Sciatic nerve (tissue), 2 donors: Measurements from ENCODE around the gene MOCS3. TPM values are rescaled to one million over a fixed set of nuclear protein-coding genes. Genes with fewer than 3 reads are reported as not detected.

Source experiments
- ATAC-seq: fragments of 200-7000 bp; cut with Tn5 transposase; one replicate; pipeline ENCODE4 v1.9.1; 2020; ENCODE audit warnings: mild to moderate bottlenecking, moderate library complexity
- DNase-seq: peaks from one replicate; pipeline ENCODE4 v3.0.0-alpha.2; 2020; ENCODE audit warnings: low spot score
- intact Hi-C: fragments of 100-400 bp; cut with DNase I; formaldehyde crosslinking; loops from one replicate; pipeline ENCODE4 v1.14.2; 2022
- total RNA-seq: library from RNA; stranded (reverse); fragmentation: NEBNext Ultra II Directional; extraction: Animal tissue kit (Norgen Biotek cat#: 25700); gene quantifications from one replicate; pipeline ENCODE4 v1.2.1, GENCODE V29; 2021
- donor health status: DM: no; HTN: no; CAD: no.
- donor health status: DM: no; HTN: no; CAD: no.

The MOCS3 gene
- total RNA-seq, 1 donor from 2014 or later: 3.1 TPM

DNA sequence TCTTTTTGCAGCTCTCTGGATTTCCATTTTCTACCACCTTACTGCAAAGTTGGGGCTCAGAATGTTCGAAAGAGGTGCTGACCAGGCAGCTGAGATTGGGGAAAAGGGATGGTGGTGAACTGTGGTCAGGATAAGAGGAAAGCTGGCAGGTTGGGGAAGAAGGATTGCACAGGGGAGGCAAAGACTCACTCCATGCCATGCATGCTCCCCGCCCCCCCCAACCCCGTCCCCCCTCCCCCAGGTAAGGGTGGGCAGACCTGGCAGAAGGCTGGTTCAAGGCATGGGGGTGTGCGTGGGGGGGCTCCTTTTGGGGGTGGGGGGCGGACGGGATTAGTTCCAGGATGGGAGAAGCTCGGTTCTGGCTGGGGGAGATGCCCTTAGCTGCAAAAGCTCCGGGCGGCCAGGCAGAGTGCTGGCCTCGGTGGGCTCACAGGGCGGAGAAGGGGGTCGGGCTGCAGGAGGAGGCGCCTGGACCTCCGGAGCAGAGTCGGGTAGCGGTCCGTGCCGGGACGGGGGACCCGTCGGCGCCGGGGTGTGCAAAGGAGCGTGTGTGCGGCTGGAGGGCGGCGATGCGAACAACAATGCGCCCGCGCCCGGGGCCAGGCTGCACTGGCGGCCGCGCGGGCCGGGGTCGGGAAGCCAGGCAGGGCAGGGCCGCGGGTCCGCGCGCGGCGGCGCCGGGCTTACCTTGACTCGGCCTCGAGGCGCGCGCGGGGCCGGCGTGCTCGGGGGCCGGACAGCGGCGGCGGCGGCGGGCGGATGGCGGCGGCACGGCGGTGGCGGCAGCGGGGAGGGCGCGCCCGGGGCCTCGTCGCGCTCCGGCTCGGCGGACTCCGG is 28.3 kb upstream of the MOCS3 start:
- ATAC-seq: no peak
- intact Hi-C loops: loop anchor here (5.0 kb wide), 1 partner anchor 138 kb away; no protein-coding TSS in a partner anchor
- DNase-seq: peak; percentile 65

DNA sequence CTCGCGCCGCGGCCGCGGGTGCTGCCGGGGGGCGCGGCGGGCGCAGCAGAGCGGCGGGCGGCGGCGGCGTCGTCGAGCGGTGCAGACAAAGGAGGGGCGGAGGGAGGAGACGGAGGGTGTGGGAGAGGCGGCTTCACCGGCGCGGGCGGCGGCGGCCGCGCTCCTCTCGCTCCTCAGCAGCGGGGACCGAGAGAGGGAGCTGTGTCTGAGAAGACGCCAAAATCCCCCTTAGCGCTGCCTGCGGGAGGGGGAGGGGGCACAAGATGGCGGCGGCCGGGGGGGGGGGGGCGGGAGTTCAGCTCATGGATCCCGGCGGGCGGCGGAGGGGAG is 27.7 kb upstream of the MOCS3 start:
- intact Hi-C loops: loop anchor here (5.0 kb wide), 1 partner anchor 139 kb away; no protein-coding TSS in a partner anchor
- DNase-seq (no peak), ATAC-seq (no peak)

DNA sequence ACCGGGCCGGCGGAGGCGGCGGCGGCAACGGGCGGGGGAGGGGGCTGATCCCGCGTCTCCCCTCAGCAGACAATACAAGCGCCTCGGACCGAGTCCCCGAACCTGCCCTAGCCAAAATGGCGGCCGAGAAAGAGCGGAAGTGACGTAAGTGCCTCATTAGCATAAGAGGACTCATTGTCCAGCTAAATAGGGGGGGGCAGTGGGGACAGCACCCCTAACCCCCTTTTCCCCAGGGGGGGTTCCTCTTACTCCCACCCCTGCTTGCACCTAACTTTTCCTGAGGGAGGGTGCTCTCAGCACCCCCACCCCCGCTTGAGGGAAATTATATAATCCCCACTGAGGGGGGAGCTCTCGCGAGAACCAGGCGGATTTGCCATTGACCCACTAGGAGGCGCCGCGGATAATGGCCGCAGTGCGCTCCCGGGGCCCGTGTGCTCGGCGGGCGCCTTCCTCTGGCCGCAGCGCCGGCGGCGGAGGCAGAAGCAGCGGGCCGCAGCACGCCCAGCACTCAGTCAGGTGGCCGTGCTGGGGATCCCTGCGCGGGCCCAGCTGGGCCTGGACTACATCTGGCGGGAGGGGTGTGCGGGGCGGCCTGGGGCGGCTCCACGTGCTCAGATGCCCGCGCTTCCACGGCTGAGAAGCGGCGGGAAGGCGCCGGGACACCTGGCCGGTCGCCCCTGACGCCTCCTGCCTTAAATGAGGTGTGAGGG is 27.2 kb upstream of the MOCS3 start, which contains the start of gene ADNP:
ADNP (minus strand) TSS at position 132 of the 710 bp plus-strand sequence. CDS start 27,441 bp downstream, outside the sequence.
- peak; percentile 94 for ATAC-seq
- peak; percentile 93 for DNase-seq
- intact Hi-C loops: loop anchor here (5.0 kb wide), 1 partner anchor 139 kb away; no protein-coding TSS in a partner anchor

DNA sequence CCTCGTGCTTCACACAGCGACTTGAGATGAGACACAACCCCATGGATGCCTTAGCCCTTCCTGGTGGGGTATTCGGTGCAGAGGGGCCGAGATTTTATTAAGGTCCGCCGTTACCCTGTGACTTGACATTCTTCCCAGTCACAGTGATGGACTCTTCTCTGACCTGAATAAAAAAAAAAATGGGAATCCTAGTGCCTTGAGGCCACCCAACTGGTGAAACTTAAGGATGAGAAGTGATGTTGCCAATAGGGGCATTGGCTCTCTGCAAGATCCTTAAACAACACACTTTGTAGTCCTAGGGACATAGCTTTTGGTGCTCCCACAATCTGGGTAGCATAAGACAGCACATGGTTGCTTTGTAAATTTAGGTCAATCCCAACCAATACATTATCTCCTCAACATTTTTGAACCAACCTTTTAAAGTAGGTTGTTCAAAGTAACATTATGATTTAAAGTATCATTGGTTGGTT is 26.6 kb upstream of the MOCS3 start:
- no peak for ATAC-seq
- intact Hi-C loops: loop anchor here (5.0 kb wide), 1 partner anchor 140 kb away; no protein-coding TSS in a partner anchor

DNA sequence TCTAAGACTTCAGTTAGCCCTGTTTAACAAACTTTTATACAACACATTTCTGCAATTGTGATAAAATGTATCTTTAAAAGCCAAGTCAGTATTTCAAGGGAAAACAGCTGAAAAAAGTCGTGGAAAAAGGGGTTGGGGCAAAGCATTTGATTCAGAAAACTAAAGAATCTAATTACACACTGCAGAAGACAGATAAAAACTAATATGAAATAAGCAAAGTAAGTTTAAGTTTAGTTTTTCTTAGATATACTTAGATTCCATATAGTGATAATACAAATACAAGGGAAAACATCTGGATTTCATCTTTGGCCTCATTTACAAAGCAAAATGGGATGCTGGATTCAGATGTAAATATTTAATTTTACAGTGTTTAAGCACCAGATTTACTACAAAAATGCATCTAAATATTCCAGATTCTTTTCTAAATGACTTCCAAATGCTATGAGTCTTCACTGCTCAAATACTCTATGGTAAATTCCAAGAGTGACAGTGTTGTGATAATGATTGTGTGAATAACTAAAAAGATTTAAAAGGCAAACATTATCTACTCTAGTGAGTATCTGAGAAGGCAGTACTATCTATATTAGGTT is 25.8 kb upstream of the MOCS3 start:
- intact Hi-C loops: loop anchor here (5.0 kb wide), 1 partner anchor 140 kb away; no protein-coding TSS in a partner anchor
- ATAC-seq (no peak), DNase-seq (no peak)

More for the DNA sequence above, 26.6 kb upstream of the MOCS3 start:
- no peak for DNase-seq

DNA sequence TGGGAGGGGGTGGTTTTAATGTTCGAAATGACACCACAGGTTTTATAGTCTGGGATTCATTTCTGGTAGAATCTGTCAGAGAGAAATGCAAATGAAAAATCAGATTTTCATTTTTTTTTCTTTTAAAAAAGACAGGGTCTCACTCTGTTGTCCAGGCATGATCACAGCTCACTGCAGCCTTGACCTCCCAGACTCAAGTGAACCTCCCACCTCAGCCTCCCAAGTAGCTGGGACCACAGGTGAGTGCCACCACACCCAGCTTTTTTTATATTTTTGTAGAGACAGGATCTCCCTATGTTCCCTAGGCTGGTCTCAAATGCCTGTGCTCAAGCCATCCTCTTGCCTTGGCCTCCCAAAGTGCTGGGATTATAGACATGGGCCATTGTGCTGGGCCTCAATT is 25.0 kb upstream of the MOCS3 start:
- ATAC-seq: no peak
- no peak for DNase-seq
- intact Hi-C loops: loop anchor here (5.0 kb wide), 1 partner anchor 141 kb away; no protein-coding TSS in a partner anchor

DNA sequence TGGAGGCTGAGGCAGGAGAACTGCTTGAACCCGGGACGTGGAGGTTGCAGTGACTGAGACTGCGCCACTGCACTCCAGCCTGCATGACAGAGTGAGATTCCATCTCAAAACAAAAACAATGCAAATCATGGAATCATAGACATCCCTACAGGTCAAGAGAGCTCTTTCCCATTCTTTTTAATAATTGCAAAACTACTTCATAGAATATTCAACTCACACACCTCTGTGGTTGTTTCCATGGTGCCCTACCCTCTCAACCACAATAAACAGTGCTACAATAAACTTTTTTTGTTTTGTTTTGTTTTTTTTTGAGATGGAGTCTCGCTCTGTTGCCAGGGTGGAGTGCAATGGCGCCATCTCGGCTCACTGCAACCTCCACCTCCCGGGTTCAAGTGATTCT is 15.5 kb upstream of the MOCS3 start:
- no peak for DNase-seq
- no peak for ATAC-seq
- intact Hi-C loops: no loop called here

DNA sequence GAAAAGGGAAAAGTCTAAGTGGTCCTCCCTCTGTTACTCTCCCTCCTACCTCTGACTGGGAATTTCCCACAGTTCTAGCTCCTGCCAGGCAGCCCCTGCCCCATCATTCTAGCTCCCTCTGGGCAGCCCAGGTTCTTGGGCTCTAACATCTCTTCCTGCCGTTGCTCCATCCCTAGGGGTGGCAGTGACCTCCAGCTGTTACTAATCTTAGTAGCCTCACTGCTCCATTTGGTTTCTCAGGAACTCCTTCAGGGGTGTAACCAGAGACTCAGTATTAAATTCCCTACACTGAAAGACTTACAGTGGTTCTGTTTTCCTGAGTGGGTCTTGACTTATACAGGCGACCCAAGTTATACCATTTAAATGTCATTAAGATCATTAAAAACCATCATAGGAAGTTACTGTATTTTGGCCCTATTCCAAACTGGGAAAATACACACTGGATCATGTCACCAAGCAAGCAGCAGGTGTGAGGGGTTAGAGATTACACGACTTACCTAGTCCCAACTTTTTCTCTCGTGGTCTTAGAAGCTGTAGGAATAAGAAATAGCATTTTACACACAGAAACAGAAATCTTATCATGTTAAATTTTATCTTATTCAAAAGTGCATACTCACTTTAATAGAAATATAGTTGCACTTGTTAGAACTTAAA is 10.4 kb upstream of the MOCS3 start:
- DNase-seq (no peak), ATAC-seq (no peak)
- intact Hi-C loops: no loop called here

DNA sequence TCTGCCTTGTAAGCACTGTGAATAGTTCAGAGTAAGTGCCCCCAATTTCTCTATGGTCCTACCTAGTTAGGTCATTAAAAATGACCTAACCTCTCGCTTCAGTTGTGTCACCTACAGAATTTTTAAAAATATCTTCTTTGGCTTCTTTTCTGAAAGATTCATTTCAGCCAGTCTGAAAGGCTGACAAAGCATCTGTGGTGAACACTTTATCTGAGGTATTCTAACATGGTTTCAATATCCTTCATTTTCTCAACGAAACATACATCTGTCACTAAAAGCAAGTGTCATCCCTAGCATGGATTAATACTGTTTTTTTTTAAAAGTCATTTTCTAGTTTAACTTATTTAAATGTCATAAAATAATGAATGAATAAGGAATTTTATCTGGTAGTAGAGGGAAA is 5.4 kb upstream of the MOCS3 start:
- DNase-seq (no peak), ATAC-seq (no peak)
- intact Hi-C loops: no loop called here

DNA sequence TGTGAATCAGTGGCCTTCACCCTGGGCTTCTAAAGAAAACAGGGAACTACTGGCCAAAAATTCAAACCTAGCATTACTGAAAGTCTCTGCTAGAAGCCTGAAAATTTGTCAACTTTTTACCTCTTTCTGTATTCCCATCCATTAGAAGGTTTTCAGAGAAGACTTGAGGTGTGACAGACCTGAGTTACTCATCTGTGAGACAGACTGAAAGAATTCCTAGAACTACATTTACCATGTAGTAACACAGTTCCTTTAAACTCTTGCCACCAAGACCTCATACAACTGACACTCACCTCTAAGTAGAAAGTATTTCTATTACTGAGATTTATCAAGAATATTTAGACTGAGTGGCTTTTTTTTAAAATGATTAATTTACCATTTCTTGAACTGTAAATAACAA is 4.8 kb upstream of the MOCS3 start:
- intact Hi-C loops: no loop called here
- DNase-seq (no peak), ATAC-seq (no peak)

DNA sequence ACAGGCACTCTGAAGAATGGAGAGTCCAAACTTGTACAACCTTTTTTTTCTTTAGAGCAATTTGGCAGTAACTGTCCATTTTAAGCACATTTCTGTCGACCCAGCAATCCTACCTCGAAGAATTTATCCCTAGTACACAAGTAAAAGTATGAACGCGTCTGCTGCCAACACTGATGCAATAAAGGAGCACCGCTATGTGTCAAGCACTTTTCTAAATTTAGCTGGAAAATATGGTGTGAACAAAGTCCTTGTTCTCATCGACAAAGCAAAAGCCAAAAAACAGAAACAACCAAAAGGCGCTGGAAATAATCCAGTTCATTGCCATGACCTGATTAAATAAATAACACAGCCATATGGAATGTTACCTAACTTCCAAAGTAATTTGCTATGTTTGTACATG is 1.3 kb upstream of the MOCS3 start:
- intact Hi-C loops: no loop called here
- ATAC-seq: no peak

DNA sequence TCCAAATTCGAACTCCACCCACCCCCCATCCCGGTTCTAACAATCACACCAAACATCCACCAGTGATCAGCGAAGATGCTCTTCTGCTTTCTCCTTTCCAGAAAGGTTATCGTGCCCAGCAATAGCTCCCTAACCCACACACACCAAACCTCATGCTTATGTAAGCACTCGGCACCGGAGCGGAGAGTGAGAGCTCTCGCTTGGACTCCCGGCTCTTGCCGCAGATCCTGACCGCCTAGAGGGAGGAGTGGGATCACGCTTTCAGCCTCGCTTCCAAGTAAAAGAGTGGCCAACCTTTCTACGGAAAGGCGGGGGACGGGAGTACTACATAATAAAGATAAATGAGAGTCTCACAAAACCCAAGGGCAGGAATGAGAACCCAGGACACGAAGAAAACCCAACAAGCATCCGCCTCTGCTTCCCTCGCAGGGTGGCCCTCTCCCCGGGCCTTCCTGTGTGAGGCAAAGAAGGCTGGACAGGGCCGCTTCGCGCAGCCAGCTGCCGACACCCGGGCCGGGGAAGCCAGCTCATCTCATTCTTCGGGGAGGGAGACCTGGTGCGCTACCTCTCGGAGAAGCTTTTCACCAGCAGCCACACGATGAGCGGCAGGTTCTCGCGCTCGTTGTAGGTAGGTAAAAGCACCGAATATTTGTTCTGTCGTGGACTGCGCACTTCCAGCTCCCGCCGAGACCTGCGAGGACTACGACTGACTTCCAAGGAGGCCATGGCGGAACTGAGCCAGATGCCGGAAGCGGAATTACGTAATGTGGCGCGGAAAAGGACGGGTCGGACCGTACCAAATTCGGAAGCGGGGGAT is 612 bp upstream of the MOCS3 start, which contains the start of gene DPM1:
DPM1 (minus strand) TSS at position 735 of the 817 bp plus-strand sequence; CDS start at position 726, 9 bp downstream.
- intact Hi-C loops: no loop called here
- DNase-seq: peak; percentile 92
- ATAC-seq: peak; percentile 96

More for the DNA sequence above, 1.3 kb upstream of the MOCS3 start:
- DNase-seq: no peak

DNA sequence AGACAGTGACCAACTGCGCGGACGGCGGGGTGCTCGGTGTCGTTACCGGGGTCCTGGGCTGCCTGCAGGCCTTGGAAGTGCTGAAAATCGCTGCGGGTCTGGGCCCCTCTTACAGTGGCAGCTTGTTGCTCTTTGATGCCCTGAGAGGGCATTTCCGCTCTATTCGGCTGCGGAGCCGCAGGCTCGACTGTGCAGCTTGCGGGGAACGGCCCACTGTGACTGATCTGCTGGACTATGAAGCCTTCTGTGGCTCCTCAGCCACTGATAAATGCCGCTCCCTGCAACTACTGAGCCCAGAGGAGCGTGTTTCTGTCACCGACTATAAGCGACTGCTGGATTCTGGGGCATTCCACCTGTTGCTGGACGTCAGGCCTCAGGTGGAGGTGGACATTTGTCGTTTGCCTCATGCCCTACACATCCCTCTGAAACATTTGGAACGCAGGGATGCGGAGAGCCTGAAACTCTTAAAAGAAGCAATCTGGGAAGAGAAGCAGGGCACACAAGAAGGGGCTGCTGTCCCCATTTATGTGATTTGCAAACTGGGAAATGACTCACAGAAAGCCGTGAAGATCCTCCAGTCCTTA is 1.0 kb downstream of the MOCS3 start:
- no peak for ATAC-seq
- intact Hi-C loops: no loop called here
- no peak for DNase-seq

DNA sequence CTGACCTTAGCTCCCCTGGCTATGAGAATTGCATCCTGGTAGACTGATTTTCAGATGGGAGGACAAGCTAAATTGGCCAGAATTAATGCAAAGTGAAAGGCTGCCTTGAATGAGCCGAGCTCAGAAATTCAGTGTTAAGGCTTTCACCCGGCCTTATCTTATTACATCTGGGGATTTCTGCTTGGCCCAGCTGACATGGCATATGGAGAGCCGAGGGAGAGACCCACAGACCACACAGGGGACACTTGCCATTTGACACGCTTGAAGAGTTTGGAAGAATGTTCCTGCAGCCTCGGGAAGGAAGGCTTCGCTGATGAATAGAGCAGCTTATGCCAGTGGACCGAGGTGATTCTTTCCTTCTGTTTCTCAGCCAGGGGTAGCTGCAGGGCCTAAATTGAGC is 9.0 kb downstream of the MOCS3 start:
- ATAC-seq: no peak
- DNase-seq: no peak
- intact Hi-C loops: no loop called here

DNA sequence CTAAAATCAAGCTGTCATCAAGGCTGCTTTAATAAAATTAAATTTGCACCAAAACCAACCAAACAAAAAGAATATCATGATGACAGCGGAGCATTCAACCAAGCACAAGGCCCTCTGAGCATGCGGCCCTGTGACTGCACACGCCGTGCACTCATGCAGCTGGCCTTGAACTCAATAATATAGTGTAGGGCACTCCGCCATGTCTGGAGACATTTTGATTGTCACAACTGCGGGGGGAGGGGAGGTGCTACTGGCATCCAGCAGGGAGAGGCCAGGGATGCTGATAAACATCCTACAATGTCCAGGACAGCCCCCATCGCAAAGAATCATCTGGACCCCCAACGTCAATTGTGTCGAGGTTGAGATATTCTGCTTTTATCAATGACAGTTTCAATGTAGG is 9.7 kb downstream of the MOCS3 start:
- intact Hi-C loops: no loop called here
- DNase-seq: no peak
- no peak for ATAC-seq

DNA sequence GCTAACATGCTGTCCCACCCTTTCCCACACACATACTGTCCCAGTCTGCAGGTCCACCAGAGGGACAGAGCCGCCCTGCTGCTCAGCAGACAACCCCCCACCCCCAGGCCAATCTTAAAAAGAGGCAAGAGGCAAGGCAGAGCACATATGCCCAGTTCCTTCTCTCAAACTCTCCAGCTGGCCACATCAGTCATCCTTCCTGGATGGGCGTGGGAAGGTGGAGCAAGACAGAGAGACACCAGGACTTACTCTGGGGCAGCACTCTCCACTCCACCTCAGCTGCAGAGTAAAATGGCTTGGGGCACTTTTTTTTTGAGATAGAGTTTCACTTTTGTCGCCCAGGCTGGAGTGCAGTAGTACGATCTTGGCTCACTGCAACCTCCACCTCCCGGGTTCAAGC is 10.8 kb downstream of the MOCS3 start:
- ATAC-seq (no peak), DNase-seq (no peak)
- intact Hi-C loops: no loop called here

DNA sequence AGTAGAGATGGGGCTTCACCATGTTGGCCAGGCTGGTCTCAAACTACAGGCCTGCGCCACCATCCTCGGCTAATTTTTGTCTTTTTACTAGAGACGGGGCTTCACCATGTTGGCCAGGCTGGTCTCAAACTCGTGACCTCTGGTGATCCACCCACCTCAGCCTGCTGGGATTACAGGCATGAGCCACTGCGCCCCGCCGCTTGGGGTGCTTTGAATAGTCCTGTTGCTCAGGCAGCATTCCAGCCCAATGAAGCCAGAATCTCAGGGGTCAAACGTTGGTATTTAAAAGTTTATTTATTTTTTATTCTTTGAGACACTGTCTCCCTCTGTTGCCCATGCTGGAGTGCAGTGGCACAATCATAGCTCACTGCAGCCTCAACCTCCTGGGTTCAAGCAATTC is 11.3 kb downstream of the MOCS3 start:
- intact Hi-C loops: no loop called here
- ATAC-seq (no peak), DNase-seq (no peak)
